GM10847 (cell line): Measurements from ENCODE around the gene CEP63.

Experiments used
- POLR2A ChIP-seq: IDR thresholded peaks from 2 replicates; pipeline ENCODE4 v1.6.1; 2011; ENCODE audit not compliant: insufficient read length; ENCODE audit errors: extremely low read depth

The CEP63 gene

GRCh38 chr3:134485718-134486576, at the start of gene CEP63, which contains the start of gene ANAPC13:
Gene CEP63 (plus strand): TSS chr3:134486057. CDS start chr3:134495321, 9,264 bp downstream.
Gene ANAPC13 (minus strand): TSS chr3:134485985. CDS start chr3:134482904, 3,081 bp downstream.
- TF ChIP-seq POLR2A, result peak; percentile 56

GRCh38 chr3:134437211-134437752, 48.6 kb upstream of the CEP63 start:
- no peak for TF ChIP-seq POLR2A

- TF ChIP-seq POLR2A, result no peak
Measured at GRCh38 chr3:134441321-134441720, 44.5 kb upstream of the CEP63 start.

- TF ChIP-seq POLR2A, result no peak
Measured at GRCh38 chr3:134441821-134442220, 44.0 kb upstream of the CEP63 start.

- no peak for TF ChIP-seq POLR2A
Measured at GRCh38 chr3:134445095-134445494, 40.8 kb upstream of the CEP63 start.

GRCh38 chr3:134445636-134446035, 40.2 kb upstream of the CEP63 start:
- no peak for TF ChIP-seq POLR2A

- no peak for TF ChIP-seq POLR2A
Measured at GRCh38 chr3:134446800-134447199, 39.1 kb upstream of the CEP63 start.

- TF ChIP-seq POLR2A, result no peak
Measured at GRCh38 chr3:134447351-134447750, 38.5 kb upstream of the CEP63 start.

- no peak for TF ChIP-seq POLR2A
Measured at GRCh38 chr3:134448664-134449063, 37.2 kb upstream of the CEP63 start.

GRCh38 chr3:134449277-134449676, 36.6 kb upstream of the CEP63 start:
- no peak for TF ChIP-seq POLR2A

- no peak for TF ChIP-seq POLR2A
Measured at GRCh38 chr3:134449951-134450350, 35.9 kb upstream of the CEP63 start.

GRCh38 chr3:134453631-134454030, 32.2 kb upstream of the CEP63 start:
- TF ChIP-seq POLR2A, result no peak

GRCh38 chr3:134457376-134458074, 28.3 kb upstream of the CEP63 start:
- TF ChIP-seq POLR2A, result no peak

GRCh38 chr3:134458406-134458945, 27.4 kb upstream of the CEP63 start:
- TF ChIP-seq POLR2A, result no peak

- no peak for TF ChIP-seq POLR2A
Measured at GRCh38 chr3:134459562-134459961, 26.3 kb upstream of the CEP63 start.

GRCh38 chr3:134460965-134461364, 24.9 kb upstream of the CEP63 start:
- no peak for TF ChIP-seq POLR2A

- TF ChIP-seq POLR2A, result no peak
Measured at GRCh38 chr3:134462331-134462941, 23.4 kb upstream of the CEP63 start.
